C4-2B (cell line): Measurements from ENCODE around the gene SOX1.

Experiments
- H3K27ac ChIP-seq: fragments of 450-650 bp; 2 replicates; pipeline ENCODE4 v1.5.1; 2017
- CTCF ChIP-seq: fragments of 450-650 bp; conservative IDR thresholded peaks from 2 replicates; pipeline ENCODE4 v1.5.1; 2017; ENCODE audit warnings: mild to moderate bottlenecking
- ZFX ChIP-seq: fragments of 450-650 bp; IDR thresholded peaks from 2 replicates; pipeline ENCODE4 v1.6.1; 2017

The SOX1 gene

DNA sequence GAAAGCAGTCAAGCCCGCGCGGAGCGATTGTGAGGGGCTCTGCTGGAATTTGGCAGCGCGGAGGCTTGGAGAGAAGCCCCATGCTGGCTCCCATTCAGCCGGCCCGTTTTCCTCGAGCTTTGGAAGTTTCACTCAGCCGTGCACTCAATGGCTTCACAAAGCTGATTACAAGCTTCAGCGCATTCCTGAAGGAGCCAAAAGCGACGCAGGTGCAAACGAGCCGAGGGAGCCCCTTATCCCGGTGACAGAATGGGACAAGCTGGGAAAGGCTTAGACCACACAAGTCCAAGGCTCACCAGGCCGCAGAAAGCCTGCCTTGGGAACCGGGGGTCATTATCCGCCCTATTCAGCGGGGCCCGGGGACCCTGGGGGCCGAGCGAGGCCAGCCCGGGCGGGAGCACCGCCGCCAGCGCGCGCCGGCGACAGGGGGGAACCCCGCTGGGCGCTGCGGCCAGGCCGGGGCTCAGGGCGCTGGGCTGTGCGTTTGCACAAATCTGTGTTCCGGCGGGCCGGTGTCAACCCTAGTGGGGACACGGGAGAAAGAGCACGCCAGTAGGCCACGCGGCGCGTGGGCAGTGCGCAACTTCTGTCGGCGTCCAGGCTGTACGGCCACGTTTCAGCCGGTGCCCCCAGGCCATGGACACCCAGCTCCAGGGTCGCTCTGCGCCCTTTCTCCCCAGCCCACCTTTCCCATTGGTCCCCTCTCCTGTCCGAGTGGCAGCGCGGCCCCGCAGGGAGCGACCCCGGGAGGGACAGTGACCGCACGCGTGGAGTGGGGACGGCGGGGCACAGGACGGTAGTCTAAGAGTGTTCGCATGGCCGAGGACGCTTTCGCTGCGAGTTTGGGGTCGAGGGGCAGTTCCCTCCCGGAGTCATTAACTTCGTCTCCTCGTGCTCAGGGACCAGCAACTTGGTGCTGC lies 37.3 kb downstream of the SOX1 start:
- no peak overlapping the region for H3K27ac ChIP-seq
- TF ChIP-seq ZFX (no peak), CTCF (no peak)

DNA sequence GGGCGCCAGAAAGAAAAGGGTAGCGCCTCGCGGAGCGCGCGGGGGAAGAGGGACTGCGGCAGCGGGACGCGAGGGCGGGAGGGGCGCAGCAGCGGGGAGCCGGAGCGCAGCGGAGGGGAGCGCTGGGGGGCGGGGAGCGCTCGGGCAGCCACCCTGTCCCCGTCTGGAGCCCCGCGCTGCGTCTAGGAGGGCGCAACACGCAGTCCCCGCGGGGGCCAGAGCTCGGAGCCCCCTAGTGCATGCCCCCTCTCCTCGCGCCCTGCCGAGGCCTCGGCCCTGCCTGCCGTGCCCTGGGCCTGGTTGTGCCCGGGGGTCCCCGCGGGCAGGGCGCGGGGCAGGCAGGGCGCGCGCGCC lies 37.9 kb downstream of the SOX1 start:
- H3K27ac ChIP-seq = no peak overlapping the region
- TF ChIP-seq CTCF (no peak), ZFX (no peak)

DNA sequence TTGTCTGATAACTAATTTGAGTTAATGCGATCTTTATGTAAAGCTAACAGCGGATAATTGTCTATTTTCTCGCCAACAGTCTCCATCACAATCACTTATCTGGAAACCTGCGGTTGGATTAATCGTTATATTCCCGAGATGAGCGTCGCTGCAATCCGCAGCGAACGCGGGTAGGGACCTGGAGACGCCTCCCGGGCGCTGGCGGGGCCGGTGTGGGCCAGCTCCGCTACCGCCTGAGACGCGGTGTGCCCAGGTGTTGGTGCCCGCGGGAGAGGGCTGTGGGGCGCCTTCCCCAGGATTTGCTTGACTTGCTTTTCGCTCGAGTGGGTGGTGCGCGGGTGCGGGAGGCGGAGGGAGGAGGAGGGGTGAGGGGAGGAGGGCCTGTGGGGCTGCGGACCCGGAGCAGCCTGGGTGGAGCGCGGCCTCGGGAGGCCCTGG lies 38.3 kb downstream of the SOX1 start:
- no peak overlapping the region for H3K27ac ChIP-seq
- TF ChIP-seq ZFX (no peak), CTCF (no peak)

DNA sequence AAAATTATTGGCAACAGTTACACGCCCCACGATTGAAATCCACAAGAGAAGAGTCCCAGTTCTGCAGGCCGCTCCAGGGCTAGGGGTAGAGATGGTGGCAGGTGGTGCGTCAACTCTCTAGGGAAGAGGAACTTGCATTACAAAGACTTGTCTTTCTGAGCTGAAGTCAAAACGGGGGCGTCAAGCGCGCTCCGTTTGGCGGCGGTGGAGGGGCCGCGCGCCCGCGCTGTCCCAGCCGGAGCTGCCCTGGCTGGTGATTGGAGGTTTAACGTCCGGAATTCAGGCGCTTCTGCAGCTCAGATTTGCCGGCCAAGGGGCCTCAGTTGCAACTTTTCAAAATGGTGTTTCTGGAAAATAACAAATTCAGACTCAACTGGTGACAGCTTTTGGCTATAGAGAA lies 38.9 kb downstream of the SOX1 start:
- no peak overlapping the region for H3K27ac ChIP-seq
- TF ChIP-seq CTCF = no peak
- no peak for TF ChIP-seq ZFX

- TF ChIP-seq CTCF = no peak
- TF ChIP-seq ZFX = no peak
- H3K27ac ChIP-seq = no peak overlapping the region
Measured at GRCh38 chr13:112106478-112107141, 39.7 kb downstream of the SOX1 start.

- no peak for TF ChIP-seq CTCF
- no peak for TF ChIP-seq ZFX
- no peak overlapping the region for H3K27ac ChIP-seq
Measured at GRCh38 chr13:112107289-112107688, 40.3 kb downstream of the SOX1 start.

GRCh38 chr13:112110479-112110878 lies 43.5 kb downstream of the SOX1 start:
- no peak overlapping the region for H3K27ac ChIP-seq
- TF ChIP-seq ZFX (no peak), CTCF (no peak)
